Activated CD8-positive, alpha-beta T cell treated with anti-CD3 and anti-CD28 coated beads for 36 hours (primary cell): Measurements from ENCODE around the gene RBBP8NL. TPM values are rescaled to one million over a fixed set of nuclear protein-coding genes. Genes with fewer than 3 reads are reported as not detected.
"Not testable (repeated sequence)": the region's sequence is repeated elsewhere in the genome, so short reads cannot be mapped to it uniquely, and the experiment has no call there.

Experiments
- ATAC-seq: fragments of 200-7000 bp; cut with Tn5 transposase; one replicate; pipeline ENCODE4 v1.10.0; 2021; ENCODE audit warnings: mild to moderate bottlenecking, moderate library complexity
- CTCF ChIA-PET: fragments of 350-600 bp; sonication (Branson Sonifier 250); formaldehyde crosslinking; loops from one replicate; lab custom pipeline; 2021; ENCODE audit warnings: antibody characterized with exemption; lab: Charles Lee
- POLR2A ChIA-PET: fragments of 350-600 bp; sonication (Branson Sonifier 250); formaldehyde crosslinking; loops from one replicate; lab custom pipeline; 2021; ENCODE audit warnings: antibody characterized with exemption; lab: Charles Lee
- DNase-seq: peaks from one replicate; pipeline ENCODE4 v3.0.0-alpha.2; 2020
- H3K27ac Mint-ChIP-seq: one replicate; pipeline ENCODE4 v1.8.0; 2021; ENCODE audit warnings: mild to moderate bottlenecking, mixed read lengths
- H3K27me3 Mint-ChIP-seq: one replicate; pipeline ENCODE4 v1.8.0; 2021; ENCODE audit warnings: mixed read lengths
- H3K36me3 Mint-ChIP-seq: one replicate; pipeline ENCODE4 v1.8.0; 2021; ENCODE audit warnings: low read depth, mixed read lengths
- H3K4me1 Mint-ChIP-seq: one replicate; pipeline ENCODE4 v1.8.0; 2021; ENCODE audit warnings: low read depth, mixed read lengths
- H3K4me3 Mint-ChIP-seq: one replicate; pipeline ENCODE4 v1.8.0; 2021; ENCODE audit warnings: mild to moderate bottlenecking, moderate library complexity, mixed read lengths
- H3K9me3 Mint-ChIP-seq: one replicate; pipeline ENCODE4 v1.8.0; 2021; ENCODE audit warnings: mixed read lengths
- CTCF ChIP-seq: fragments of 200-600 bp; IDR thresholded peaks from one replicate; pipeline ENCODE4 v1.8.0; 2022; ENCODE audit warnings: antibody characterized with exemption, mild to moderate bottlenecking
- intact Hi-C: fragments of 100-400 bp; cut with micrococcal nuclease; formaldehyde crosslinking; loops from one replicate; pipeline ENCODE4 v1.10.0; 2022
- total RNA-seq, 2 experiments: library from RNA; stranded (reverse); gene quantifications; one replicate each; pipeline ENCODE4 v1.2.3, GENCODE V29; 2021

RBBP8NL gene
- total RNA-seq, 2 experiments from 2014 or later: not detected

- peaks cover under 1% of the 10 kb centered on the region for H3K27me3 Mint-ChIP-seq
- TF ChIP-seq CTCF: no peak
- ChIA-PET CTCF (no interaction called here), POLR2A (no interaction called here)
- DNase-seq: no peak
- intact Hi-C loops: no loop called here
- no peaks in the 10 kb centered on the region for H3K4me1 Mint-ChIP-seq
- no peaks in the 10 kb centered on the region for H3K36me3 Mint-ChIP-seq
- H3K4me3 Mint-ChIP-seq: no peak overlapping the region
- H3K27ac Mint-ChIP-seq: no peak overlapping the region
- no peak for ATAC-seq
- H3K9me3 Mint-ChIP-seq: no peaks in the 10 kb centered on the region
These were observed 1.3 kb upstream of the RBBP8NL start for GRCh38 chr20:62428396-62429295.

- Mint-ChIP-seq H3K4me1 (no peaks in the 10 kb centered on the region), H3K27ac (no peak overlapping the region), H3K27me3 (no peaks in the 10 kb centered on the region), H3K4me3 (no peak overlapping the region), H3K9me3 (no peaks in the 10 kb centered on the region), H3K36me3 (no peaks in the 10 kb centered on the region)
- intact Hi-C loops: no loop called here
- ChIA-PET POLR2A (no interaction called here), CTCF (no interaction called here)
- DNase-seq (no peak), ATAC-seq (no peak)
- TF ChIP-seq CTCF: no peak
These were observed 648 bp upstream of the RBBP8NL start for GRCh38 chr20:62428002-62428372.

GRCh38 chr20:62426699-62427131, 624 bp downstream of the RBBP8NL start:
- ChIA-PET CTCF (no interaction called here), POLR2A (no interaction called here)
- Mint-ChIP-seq H3K4me3 (no peak overlapping the region), H3K9me3 (no peaks in the 10 kb centered on the region), H3K27me3 (no peaks in the 10 kb centered on the region), H3K4me1 (no peaks in the 10 kb centered on the region), H3K27ac (no peak overlapping the region), H3K36me3 (no peaks in the 10 kb centered on the region)
- intact Hi-C loops: no loop called here
- DNase-seq (no peak), ATAC-seq (no peak)
- no peak for TF ChIP-seq CTCF

GRCh38 chr20:62426059-62426348, 1.3 kb downstream of the RBBP8NL start:
- DNase-seq, H3K27me3 Mint-ChIP-seq, POLR2A ChIA-PET, H3K9me3 Mint-ChIP-seq, H3K4me3 Mint-ChIP-seq, H3K4me1 Mint-ChIP-seq, ATAC-seq, intact Hi-C loops, H3K27ac Mint-ChIP-seq, H3K36me3 Mint-ChIP-seq, CTCF ChIA-PET: not testable (repeated sequence)

GRCh38 chr20:62425281-62426058, 1.9 kb downstream of the RBBP8NL start:
- Mint-ChIP-seq H3K4me3 (no peak overlapping the region), H3K27ac (no peak overlapping the region), H3K4me1 (no peaks in the 10 kb centered on the region), H3K27me3 (no peaks in the 10 kb centered on the region), H3K36me3 (no peaks in the 10 kb centered on the region), H3K9me3 (no peaks in the 10 kb centered on the region)
- intact Hi-C loops: no loop called here
- ATAC-seq (no peak), DNase-seq (no peak)
- no peak for TF ChIP-seq CTCF
- CTCF ChIA-PET: no interaction called here
- POLR2A ChIA-PET: no interaction called here
